Measurements from ENCODE around the gene PP2D1.

Gene PP2D1

DNA sequence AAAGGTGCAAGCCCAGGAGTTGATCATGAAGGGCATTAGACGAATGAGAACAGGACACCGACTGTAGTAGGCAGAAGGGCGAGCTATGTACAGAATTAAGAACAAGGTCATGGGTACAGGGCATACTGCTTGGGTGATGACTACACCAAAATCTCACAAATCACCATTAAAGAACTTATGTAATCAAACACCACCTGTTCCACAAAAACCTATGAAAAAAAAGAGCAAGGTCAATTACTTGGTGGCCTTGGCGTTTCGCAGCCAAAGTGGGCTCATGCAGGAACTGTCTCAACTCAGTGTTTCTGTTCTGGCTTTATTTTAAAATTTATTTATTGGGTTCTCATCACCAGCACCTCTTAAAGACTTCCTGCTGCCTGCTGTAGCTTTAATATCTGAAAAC, 30.3 kb upstream of the PP2D1 start:
- TF ChIP-seq, protein P1, sequence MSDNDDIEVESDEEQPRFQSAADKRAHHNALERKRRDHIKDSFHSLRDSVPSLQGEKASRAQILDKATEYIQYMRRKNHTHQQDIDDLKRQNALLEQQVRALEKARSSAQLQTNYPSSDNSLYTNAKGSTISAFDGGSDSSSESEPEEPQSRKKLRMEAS (IDR thresholded peaks at IDR 0.05; ENCODE audit: low read depth, low read length) = no peak
- TF ChIP-seq CTCF (IDR thresholded peaks at IDR 0.05; ENCODE audit: low read depth, low read length) (no peak), POLR2A (IDR thresholded peaks at IDR 0.05; ENCODE audit: extremely low read depth, insufficient read length) (no peak), MYC (IDR thresholded peaks at IDR 0.05; ENCODE audit: low read depth, low read length) (no peak)
- no peak for DNase-seq (ENCODE audit: low read depth)
- no peak overlapping the region for H3K4me3 ChIP-seq (ENCODE audit: low read depth, low read length)

- DNase-seq (ENCODE audit: low read depth) = peak; percentile 81
- H3K4me3 ChIP-seq (ENCODE audit: low read depth, low read length) = peak overlapping the region; percentile 78
- TF ChIP-seq, protein P1 (IDR thresholded peaks at IDR 0.05; ENCODE audit: low read depth, low read length) = 0 out of 2 replicates have a peak, but pooled peaks have one; percentile 22
- no peak for TF ChIP-seq POLR2A (IDR thresholded peaks at IDR 0.05; ENCODE audit: extremely low read depth, insufficient read length)
Observed at GRCh38 chr3:20041197-20041780, 29.2 kb upstream of the PP2D1 start.

GRCh38 chr3:20040548-20041196, 28.6 kb upstream of the PP2D1 start:
- peak overlapping the region; percentile 78 for H3K4me3 ChIP-seq (ENCODE audit: low read depth, low read length)
- TF ChIP-seq MYC (IDR thresholded peaks at IDR 0.05; ENCODE audit: low read depth, low read length) = peak; percentile 20; the same call in 1 of the 2 replicates
- no peak for TF ChIP-seq CTCF (IDR thresholded peaks at IDR 0.05; ENCODE audit: low read depth, low read length)
- TF ChIP-seq, protein P1 (IDR thresholded peaks at IDR 0.05; ENCODE audit: low read depth, low read length) = peak; percentile 23
- peak; percentile 7 for TF ChIP-seq POLR2A (IDR thresholded peaks at IDR 0.05; ENCODE audit: extremely low read depth, insufficient read length)
- peak; percentile 91 for DNase-seq (ENCODE audit: low read depth)

DNA sequence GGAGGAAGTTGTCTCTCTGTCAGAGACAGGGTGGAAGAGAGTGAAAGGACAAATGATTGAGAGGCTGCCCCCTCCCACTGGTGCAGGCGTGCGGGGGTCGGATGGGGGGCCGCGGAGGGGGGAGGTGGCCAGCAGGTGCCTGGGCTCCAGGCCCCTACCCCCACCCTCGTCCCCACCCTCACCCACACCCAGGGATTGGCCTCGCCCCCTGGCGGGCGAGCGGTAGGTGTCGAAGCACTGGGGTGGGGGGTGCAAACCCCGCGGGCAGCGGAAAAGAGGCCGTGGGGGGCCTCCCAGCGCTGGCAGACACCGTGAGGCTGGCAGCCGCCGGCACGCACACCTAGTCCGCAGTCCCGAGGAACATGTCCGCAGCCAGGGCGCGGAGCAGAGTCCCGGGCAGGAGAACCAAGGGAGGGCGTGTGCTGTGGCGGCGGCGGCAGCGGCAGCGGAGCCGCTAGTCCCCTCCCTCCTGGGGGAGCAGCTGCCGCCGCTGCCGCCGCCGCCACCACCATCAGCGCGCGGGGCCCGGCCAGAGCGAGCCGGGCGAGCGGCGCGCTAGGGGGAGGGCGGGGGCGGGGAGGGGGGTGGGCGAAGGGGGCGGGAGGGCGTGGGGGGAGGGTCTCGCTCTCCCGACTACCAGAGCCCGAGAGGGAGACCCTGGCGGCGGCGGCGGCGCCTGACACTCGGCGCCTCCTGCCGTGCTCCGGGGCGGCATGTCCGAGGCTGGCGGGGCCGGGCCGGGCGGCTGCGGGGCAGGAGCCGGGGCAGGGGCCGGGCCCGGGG, 27.9 kb upstream of the PP2D1 start, which contains the start of gene KAT2B:
KAT2B (plus strand) TSS at position 682 of the 783 bp plus-strand sequence; CDS start at position 714, 32 bp downstream.
- DNase-seq (ENCODE audit: low read depth) = peak; percentile 87
- TF ChIP-seq POLR2A (IDR thresholded peaks at IDR 0.05; ENCODE audit: extremely low read depth, insufficient read length) (peak; percentile 29), MYC (IDR thresholded peaks at IDR 0.05; ENCODE audit: low read depth, low read length) (no peak), CTCF (IDR thresholded peaks at IDR 0.05; ENCODE audit: low read depth, low read length) (peak; percentile 30)
- TF ChIP-seq, protein P1 (IDR thresholded peaks at IDR 0.05; ENCODE audit: low read depth, low read length) = no peak
- peak within 1 kb of the TSS; percentile 78 for H3K4me3 ChIP-seq (ENCODE audit: low read depth, low read length)

DNA sequence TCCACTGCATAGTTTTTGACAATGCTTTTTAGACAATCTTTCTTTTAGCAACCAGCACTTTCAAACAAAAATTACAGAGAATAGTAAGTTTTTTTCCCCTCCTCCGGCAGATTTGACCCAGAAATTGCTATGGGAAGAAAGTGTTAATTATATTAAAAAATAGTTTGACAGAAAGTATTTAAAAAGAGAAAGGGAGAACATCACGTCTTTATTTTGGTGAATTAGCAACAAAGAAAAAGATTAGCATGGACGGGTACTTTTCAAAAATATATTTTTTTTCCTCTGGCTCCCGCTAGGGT, 27.4 kb upstream of the PP2D1 start:
- peak overlapping the region; percentile 71 for H3K4me3 ChIP-seq (ENCODE audit: low read depth, low read length)
- no peak for DNase-seq (ENCODE audit: low read depth)
- TF ChIP-seq, protein P1 (IDR thresholded peaks at IDR 0.05; ENCODE audit: low read depth, low read length) = no peak
- TF ChIP-seq MYC (IDR thresholded peaks at IDR 0.05; ENCODE audit: low read depth, low read length) = no peak
- no peak for TF ChIP-seq POLR2A (IDR thresholded peaks at IDR 0.05; ENCODE audit: extremely low read depth, insufficient read length)
- peak; percentile 0 for TF ChIP-seq CTCF (IDR thresholded peaks at IDR 0.05; ENCODE audit: low read depth, low read length)
